Measurements from ENCODE around the gene ZNF219. TPM values are rescaled to one million over a fixed set of nuclear protein-coding genes. Genes with fewer than 3 reads are reported as not detected.
A peak's percentile ranks its signal among the peaks of the same experiment; 100 is the strongest.

Gene ZNF219
- 26.5 and 31.5 TPM in 2 replicates for total RNA-seq (2014; rRNA removed; shearing (Covaris generic); ENCODE audit: low replicate concordance)

- no peak for DNase-seq (ENCODE audit: low read depth)
- in situ Hi-C loops (cut with HindIII; ENCODE audit: low pct_unique_long_range_greater_than_20kb, low sequenced_read_pairs) = no loop called here
These were observed at the start of gene ZNF219 for GRCh38 chr14:21098076-21098891. Gene ZNF219, minus strand, starts transcription at chr14:21098655. Its CDS starts 5,064 bp downstream, at chr14:21093591.

- in situ Hi-C loops (cut with HindIII; ENCODE audit: low pct_unique_long_range_greater_than_20kb, low sequenced_read_pairs) = no loop called here
- no peak for DNase-seq (ENCODE audit: low read depth)
These were observed 47.0 kb upstream of the ZNF219 start for GRCh38 chr14:21145437-21145836.

- in situ Hi-C loops (cut with HindIII; ENCODE audit: low pct_unique_long_range_greater_than_20kb, low sequenced_read_pairs) = no loop called here
- DNase-seq (ENCODE audit: low read depth) = no peak
These were observed 43.9 kb upstream of the ZNF219 start for GRCh38 chr14:21142357-21142756.

- no peak for DNase-seq (ENCODE audit: low read depth)
- in situ Hi-C loops (cut with HindIII; ENCODE audit: low pct_unique_long_range_greater_than_20kb, low sequenced_read_pairs) = no loop called here
These were observed 37.6 kb upstream of the ZNF219 start for GRCh38 chr14:21136024-21136423.

- in situ Hi-C loops (cut with HindIII; ENCODE audit: low pct_unique_long_range_greater_than_20kb, low sequenced_read_pairs) = no loop called here
- no peak for DNase-seq (ENCODE audit: low read depth)
These were observed 35.4 kb upstream of the ZNF219 start for GRCh38 chr14:21133901-21134300.

GRCh38 chr14:21123429-21123828, 25.0 kb upstream of the ZNF219 start:
- in situ Hi-C loops (cut with HindIII; ENCODE audit: low pct_unique_long_range_greater_than_20kb, low sequenced_read_pairs) = no loop called here
- DNase-seq (ENCODE audit: low read depth) = no peak

- in situ Hi-C loops (cut with HindIII; ENCODE audit: low pct_unique_long_range_greater_than_20kb, low sequenced_read_pairs) = no loop called here
- DNase-seq (ENCODE audit: low read depth) = no peak
These were observed 22.7 kb upstream of the ZNF219 start for GRCh38 chr14:21121122-21121521.

- in situ Hi-C loops (cut with HindIII; ENCODE audit: low pct_unique_long_range_greater_than_20kb, low sequenced_read_pairs) = no loop called here
- no peak for DNase-seq (ENCODE audit: low read depth)
These were observed 22.2 kb upstream of the ZNF219 start for GRCh38 chr14:21120686-21121085.

- no peak for DNase-seq (ENCODE audit: low read depth)
- in situ Hi-C loops (cut with HindIII; ENCODE audit: low pct_unique_long_range_greater_than_20kb, low sequenced_read_pairs) = no loop called here
These were observed 20.5 kb upstream of the ZNF219 start for GRCh38 chr14:21118933-21119332.

GRCh38 chr14:21113369-21113768, 14.9 kb upstream of the ZNF219 start:
- in situ Hi-C loops (cut with HindIII; ENCODE audit: low pct_unique_long_range_greater_than_20kb, low sequenced_read_pairs) = no loop called here
- DNase-seq (ENCODE audit: low read depth) = no peak

GRCh38 chr14:21112255-21112654, 13.8 kb upstream of the ZNF219 start:
- DNase-seq (ENCODE audit: low read depth) = no peak
- in situ Hi-C loops (cut with HindIII; ENCODE audit: low pct_unique_long_range_greater_than_20kb, low sequenced_read_pairs) = no loop called here

- in situ Hi-C loops (cut with HindIII; ENCODE audit: low pct_unique_long_range_greater_than_20kb, low sequenced_read_pairs) = no loop called here
- peak; percentile 63 for DNase-seq (ENCODE audit: low read depth)
These were observed 11.1 kb upstream of the ZNF219 start for GRCh38 chr14:21109377-21110138.

- in situ Hi-C loops (cut with HindIII; ENCODE audit: low pct_unique_long_range_greater_than_20kb, low sequenced_read_pairs) = no loop called here
- DNase-seq (ENCODE audit: low read depth) = no peak
These were observed 10.3 kb upstream of the ZNF219 start for GRCh38 chr14:21108791-21109190.

GRCh38 chr14:21107283-21107800, 8.9 kb upstream of the ZNF219 start:
- in situ Hi-C loops (cut with HindIII; ENCODE audit: low pct_unique_long_range_greater_than_20kb, low sequenced_read_pairs) = no loop called here

GRCh38 chr14:21106498-21107282, 8.2 kb upstream of the ZNF219 start:
- no peak for DNase-seq (ENCODE audit: low read depth)
- in situ Hi-C loops (cut with HindIII; ENCODE audit: low pct_unique_long_range_greater_than_20kb, low sequenced_read_pairs) = no loop called here

More at GRCh38 chr14:21107283-21107800, 8.9 kb upstream of the ZNF219 start:
- DNase-seq (ENCODE audit: low read depth) = peak; percentile 88

- in situ Hi-C loops (cut with HindIII; ENCODE audit: low pct_unique_long_range_greater_than_20kb, low sequenced_read_pairs) = no loop called here
- no peak for DNase-seq (ENCODE audit: low read depth)
These were observed 7.7 kb upstream of the ZNF219 start for GRCh38 chr14:21106176-21106497.

- no peak for DNase-seq (ENCODE audit: low read depth)
- in situ Hi-C loops (cut with HindIII; ENCODE audit: low pct_unique_long_range_greater_than_20kb, low sequenced_read_pairs) = no loop called here
These were observed 6.6 kb upstream of the ZNF219 start for GRCh38 chr14:21105095-21105494.

- DNase-seq (ENCODE audit: low read depth) = peak; percentile 88
- in situ Hi-C loops (cut with HindIII; ENCODE audit: low pct_unique_long_range_greater_than_20kb, low sequenced_read_pairs) = no loop called here
These were observed 6.1 kb upstream of the ZNF219 start for GRCh38 chr14:21104448-21105060.
